ENCODE measurements around the gene FBXL14.

The FBXL14 gene

GRCh38 chr12:1579651-1580435, 14.5 kb downstream of the FBXL14 start:
- Mint-ChIP-seq H3K27me3 (peaks cover 24% of the 10 kb centered on the region), H3K4me1 (ENCODE audit: low read depth) (peaks cover 26% of the 10 kb centered on the region), H3K27ac (no peak overlapping the region), H3K36me3 (ENCODE audit: low read depth) (peaks cover 7% of the 10 kb centered on the region), H3K4me3 (no peak overlapping the region), H3K9me3 (no peaks in the 10 kb centered on the region)
- intact Hi-C loops (cut with micrococcal nuclease): no loop called here

- Mint-ChIP-seq H3K4me1 (ENCODE audit: low read depth) (peaks cover 19% of the 10 kb centered on the region), H3K27me3 (peaks cover 41% of the 10 kb centered on the region), H3K36me3 (ENCODE audit: low read depth) (peaks cover 7% of the 10 kb centered on the region), H3K4me3 (no peak overlapping the region), H3K27ac (no peak overlapping the region), H3K9me3 (no peaks in the 10 kb centered on the region)
- intact Hi-C loops (cut with micrococcal nuclease): no loop called here
Observed at GRCh38 chr12:1576410-1577241, 17.8 kb downstream of the FBXL14 start.

- intact Hi-C loops (cut with micrococcal nuclease): no loop called here
- peaks cover 19% of the 10 kb centered on the region for H3K4me1 Mint-ChIP-seq (ENCODE audit: low read depth)
- no peak overlapping the region for H3K27ac Mint-ChIP-seq
Observed at GRCh38 chr12:1575408-1576401, 18.7 kb downstream of the FBXL14 start.

GRCh38 chr12:1574865-1575259, 19.5 kb downstream of the FBXL14 start:
- intact Hi-C loops (cut with micrococcal nuclease): no loop called here
- Mint-ChIP-seq H3K4me1 (ENCODE audit: low read depth) (peaks cover 19% of the 10 kb centered on the region), H3K4me3 (no peak overlapping the region), H3K27me3 (peaks cover 42% of the 10 kb centered on the region), H3K27ac (no peak overlapping the region), H3K36me3 (ENCODE audit: low read depth) (no peaks in the 10 kb centered on the region), H3K9me3 (no peaks in the 10 kb centered on the region)

More at GRCh38 chr12:1575408-1576401, 18.7 kb downstream of the FBXL14 start:
- peaks cover 41% of the 10 kb centered on the region for H3K27me3 Mint-ChIP-seq
- no peak overlapping the region for H3K4me3 Mint-ChIP-seq
- no peaks in the 10 kb centered on the region for H3K9me3 Mint-ChIP-seq
- peaks cover under 1% of the 10 kb centered on the region for H3K36me3 Mint-ChIP-seq (ENCODE audit: low read depth)

- Mint-ChIP-seq H3K27me3 (peaks cover 46% of the 10 kb centered on the region), H3K4me3 (no peak overlapping the region), H3K4me1 (ENCODE audit: low read depth) (peaks cover 19% of the 10 kb centered on the region), H3K36me3 (ENCODE audit: low read depth) (no peaks in the 10 kb centered on the region), H3K9me3 (no peaks in the 10 kb centered on the region), H3K27ac (no peak overlapping the region)
- intact Hi-C loops (cut with micrococcal nuclease): no loop called here
Observed at GRCh38 chr12:1573960-1574864, 20.2 kb downstream of the FBXL14 start.

GRCh38 chr12:1572731-1573130, 21.6 kb downstream of the FBXL14 start:
- H3K9me3 Mint-ChIP-seq: no peaks in the 10 kb centered on the region
- peaks cover 19% of the 10 kb centered on the region for H3K4me1 Mint-ChIP-seq (ENCODE audit: low read depth)
- no peak overlapping the region for H3K27ac Mint-ChIP-seq
- H3K4me3 Mint-ChIP-seq: no peak overlapping the region
- intact Hi-C loops (cut with micrococcal nuclease): no loop called here
- peaks cover 53% of the 10 kb centered on the region for H3K27me3 Mint-ChIP-seq
- no peaks in the 10 kb centered on the region for H3K36me3 Mint-ChIP-seq (ENCODE audit: low read depth)

- Mint-ChIP-seq H3K27ac (no peak overlapping the region), H3K4me1 (ENCODE audit: low read depth) (no peaks in the 10 kb centered on the region), H3K36me3 (ENCODE audit: low read depth) (no peaks in the 10 kb centered on the region), H3K9me3 (no peaks in the 10 kb centered on the region), H3K27me3 (peaks cover 28% of the 10 kb centered on the region), H3K4me3 (no peak overlapping the region)
- intact Hi-C loops (cut with micrococcal nuclease): no loop called here
Observed at GRCh38 chr12:1567852-1568251, 26.5 kb downstream of the FBXL14 start.

GRCh38 chr12:1566449-1567135, 27.8 kb downstream of the FBXL14 start:
- Mint-ChIP-seq H3K27ac (no peak overlapping the region), H3K4me1 (ENCODE audit: low read depth) (no peaks in the 10 kb centered on the region), H3K9me3 (no peaks in the 10 kb centered on the region), H3K4me3 (no peak overlapping the region), H3K27me3 (peaks cover 19% of the 10 kb centered on the region), H3K36me3 (ENCODE audit: low read depth) (no peaks in the 10 kb centered on the region)
- intact Hi-C loops (cut with micrococcal nuclease): no loop called here

- peaks cover 15% of the 10 kb centered on the region for H3K27me3 Mint-ChIP-seq
- no peaks in the 10 kb centered on the region for H3K36me3 Mint-ChIP-seq (ENCODE audit: low read depth)
- no peaks in the 10 kb centered on the region for H3K4me1 Mint-ChIP-seq (ENCODE audit: low read depth)
- H3K4me3 Mint-ChIP-seq: no peak overlapping the region
- no peak overlapping the region for H3K27ac Mint-ChIP-seq
- intact Hi-C loops (cut with micrococcal nuclease): no loop called here
- H3K9me3 Mint-ChIP-seq: no peaks in the 10 kb centered on the region
Observed at GRCh38 chr12:1565172-1565571, 29.2 kb downstream of the FBXL14 start.

GRCh38 chr12:1564067-1564466, 30.3 kb downstream of the FBXL14 start:
- Mint-ChIP-seq H3K27me3 (peaks cover 12% of the 10 kb centered on the region), H3K4me1 (ENCODE audit: low read depth) (no peaks in the 10 kb centered on the region), H3K9me3 (no peaks in the 10 kb centered on the region), H3K27ac (no peak overlapping the region), H3K36me3 (ENCODE audit: low read depth) (no peaks in the 10 kb centered on the region), H3K4me3 (no peak overlapping the region)
- intact Hi-C loops (cut with micrococcal nuclease): no loop called here

GRCh38 chr12:1562813-1563407, 31.5 kb downstream of the FBXL14 start:
- Mint-ChIP-seq H3K9me3 (no peaks in the 10 kb centered on the region), H3K4me1 (ENCODE audit: low read depth) (no peaks in the 10 kb centered on the region), H3K4me3 (no peak overlapping the region), H3K27me3 (peaks cover 11% of the 10 kb centered on the region), H3K36me3 (ENCODE audit: low read depth) (no peaks in the 10 kb centered on the region), H3K27ac (no peak overlapping the region)
- intact Hi-C loops (cut with micrococcal nuclease): no loop called here

GRCh38 chr12:1560704-1561103, 33.7 kb downstream of the FBXL14 start:
- Mint-ChIP-seq H3K4me1 (ENCODE audit: low read depth) (no peaks in the 10 kb centered on the region), H3K36me3 (ENCODE audit: low read depth) (no peaks in the 10 kb centered on the region), H3K27ac (no peak overlapping the region), H3K9me3 (no peaks in the 10 kb centered on the region), H3K27me3 (peaks cover 4% of the 10 kb centered on the region), H3K4me3 (no peak overlapping the region)
- intact Hi-C loops (cut with micrococcal nuclease): no loop called here
